Measurements from ENCODE around the gene FYB1.

Gene FYB1

GRCh38 chr5:39120052-39120420, 99.3 kb downstream of the FYB1 start:
- H4K91ac ChIP-seq (ENCODE audit: low read length), result no peak overlapping the region
- H3K14ac ChIP-seq (ENCODE audit: low read length in 2 of 2), result no peak overlapping the region
- H3K9me3 ChIP-seq (ENCODE audit: control insufficient read depth, low read length), result no peaks in the 10 kb centered on the region
- H3K4ac ChIP-seq (ENCODE audit: low read depth in 1 of 2, low read length in 2 of 2), result no peak overlapping the region
- no peak overlapping the region for H3K4me2 ChIP-seq (ENCODE audit: low read length, poor library complexity, severe bottlenecking)
- H2AK5ac ChIP-seq (ENCODE audit: low read length, severe bottlenecking), result no peak overlapping the region
- no peak overlapping the region for H2BK12ac ChIP-seq (ENCODE audit: low read length in 2 of 2)
- no CpG with 5 or more reads among the region's 1 CpG for WGBS
- no peak overlapping the region for H2BK5ac ChIP-seq (ENCODE audit: low read depth, low read length, poor library complexity, severe bottlenecking)
- H4K8ac ChIP-seq (ENCODE audit: low read length), result no peak overlapping the region
- no peaks in the 10 kb centered on the region for H3K36me3 ChIP-seq (ENCODE audit: control insufficient read depth in 1 of 2, insufficient read depth in 2 of 2, low read depth in 1 of 2, low read length in 2 of 2)
- no peak overlapping the region for H3K27ac ChIP-seq (ENCODE audit: low read length, poor library complexity, severe bottlenecking)
- H3K4me1 ChIP-seq (ENCODE audit: control insufficient read depth, insufficient read depth, low read depth, low read length), result no peaks in the 10 kb centered on the region
- H2AFZ ChIP-seq (ENCODE audit: low read depth, low read length), result no peak overlapping the region
- H3K79me1 ChIP-seq (replicated peaks; ENCODE audit: low read length, poor library complexity, severe bottlenecking), result no peaks in the 10 kb centered on the region
- DNase-seq, result no peak
- H3K27me3 ChIP-seq (ENCODE audit: control insufficient read depth in 1 of 2, insufficient read depth in 1 of 2, low read length in 2 of 2), result no peaks in the 10 kb centered on the region
- H3K4me3 ChIP-seq (ENCODE audit: insufficient read depth in 1 of 2, low read depth in 1 of 2, low read length in 2 of 2), result no peak overlapping the region
- H3K18ac ChIP-seq (ENCODE audit: low read depth in 1 of 2, low read length in 2 of 2), result no peak overlapping the region
- H2BK120ac ChIP-seq (ENCODE audit: low read depth, low read length), result no peak overlapping the region
- no peak overlapping the region for H2BK15ac ChIP-seq (ENCODE audit: low read depth, poor library complexity, severe bottlenecking)
- H3K23ac ChIP-seq (ENCODE audit: low read length in 2 of 2), result no peak overlapping the region
- no peak overlapping the region for H3K9ac ChIP-seq (ENCODE audit: low read length)

GRCh38 chr5:39119404-39120051, 99.8 kb downstream of the FYB1 start:
- Histone ChIP-seq H2AFZ (ENCODE audit: low read depth, low read length) (no peak overlapping the region), H4K91ac (ENCODE audit: low read length) (no peak overlapping the region), H3K18ac (ENCODE audit: low read depth in 1 of 2, low read length in 2 of 2) (no peak overlapping the region), H3K79me1 (replicated peaks; ENCODE audit: low read length, poor library complexity, severe bottlenecking) (no peaks in the 10 kb centered on the region), H3K9me3 (ENCODE audit: control insufficient read depth, low read length) (no peaks in the 10 kb centered on the region), H2BK12ac (ENCODE audit: low read length in 2 of 2) (no peak overlapping the region), H3K4me2 (ENCODE audit: low read length, poor library complexity, severe bottlenecking) (no peak overlapping the region), H2BK15ac (ENCODE audit: low read depth, poor library complexity, severe bottlenecking) (no peak overlapping the region), H4K8ac (ENCODE audit: low read length) (no peak overlapping the region), H3K27ac (ENCODE audit: low read length, poor library complexity, severe bottlenecking) (no peak overlapping the region), H3K23ac (ENCODE audit: low read length in 2 of 2) (no peak overlapping the region), H2BK120ac (ENCODE audit: low read depth, low read length) (no peak overlapping the region), H3K14ac (ENCODE audit: low read length in 2 of 2) (no peak overlapping the region), H3K9ac (ENCODE audit: low read length) (no peak overlapping the region), H3K4ac (ENCODE audit: low read depth in 1 of 2, low read length in 2 of 2) (no peak overlapping the region), H3K36me3 (ENCODE audit: control insufficient read depth in 1 of 2, insufficient read depth in 2 of 2, low read depth in 1 of 2, low read length in 2 of 2) (no peaks in the 10 kb centered on the region), H2AK5ac (ENCODE audit: low read length, severe bottlenecking) (no peak overlapping the region), H3K4me1 (ENCODE audit: control insufficient read depth, insufficient read depth, low read depth, low read length) (no peaks in the 10 kb centered on the region), H3K27me3 (ENCODE audit: control insufficient read depth in 1 of 2, insufficient read depth in 1 of 2, low read length in 2 of 2) (no peaks in the 10 kb centered on the region), H3K4me3 (ENCODE audit: insufficient read depth in 1 of 2, low read depth in 1 of 2, low read length in 2 of 2) (no peak overlapping the region), H2BK5ac (ENCODE audit: low read depth, low read length, poor library complexity, severe bottlenecking) (no peak overlapping the region)
- WGBS, result no CpG with 5 or more reads among the region's 3 CpGs
- DNase-seq, result no peak

DNA sequence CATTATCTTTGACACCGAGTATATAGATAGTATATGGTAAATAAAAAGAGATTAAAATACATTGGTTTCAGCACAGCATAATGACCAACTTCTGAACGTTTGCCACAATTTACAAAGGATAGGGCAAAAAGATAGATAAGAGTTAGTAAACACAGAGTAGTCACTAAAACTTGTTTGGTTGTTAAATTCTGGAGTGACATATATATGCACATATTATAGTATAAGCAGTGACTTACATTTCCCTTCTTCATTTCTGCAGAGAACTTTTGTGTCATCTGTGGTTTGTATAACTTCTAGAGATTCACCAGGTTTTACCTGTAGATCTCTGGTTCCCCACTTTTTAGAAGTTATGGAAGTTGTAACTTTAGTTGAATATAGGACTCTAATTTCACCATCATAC, 100.7 kb downstream of the FYB1 start:
- Histone ChIP-seq H3K23ac (ENCODE audit: low read length in 2 of 2) (no peak overlapping the region), H2BK15ac (ENCODE audit: low read depth, poor library complexity, severe bottlenecking) (no peak overlapping the region), H3K18ac (ENCODE audit: low read depth in 1 of 2, low read length in 2 of 2) (no peak overlapping the region), H4K8ac (ENCODE audit: low read length) (no peak overlapping the region), H2BK120ac (ENCODE audit: low read depth, low read length) (no peak overlapping the region), H3K14ac (ENCODE audit: low read length in 2 of 2) (no peak overlapping the region), H3K4me1 (ENCODE audit: control insufficient read depth, insufficient read depth, low read depth, low read length) (no peaks in the 10 kb centered on the region), H3K9me3 (ENCODE audit: control insufficient read depth, low read length) (no peaks in the 10 kb centered on the region), H2BK5ac (ENCODE audit: low read depth, low read length, poor library complexity, severe bottlenecking) (no peak overlapping the region), H4K91ac (ENCODE audit: low read length) (no peak overlapping the region), H2AFZ (ENCODE audit: low read depth, low read length) (no peak overlapping the region), H3K4ac (ENCODE audit: low read depth in 1 of 2, low read length in 2 of 2) (no peak overlapping the region), H3K27ac (ENCODE audit: low read length, poor library complexity, severe bottlenecking) (no peak overlapping the region), H3K4me3 (ENCODE audit: insufficient read depth in 1 of 2, low read depth in 1 of 2, low read length in 2 of 2) (no peak overlapping the region), H2BK12ac (ENCODE audit: low read length in 2 of 2) (no peak overlapping the region), H3K9ac (ENCODE audit: low read length) (no peak overlapping the region), H3K27me3 (ENCODE audit: control insufficient read depth in 1 of 2, insufficient read depth in 1 of 2, low read length in 2 of 2) (no peaks in the 10 kb centered on the region), H3K36me3 (ENCODE audit: control insufficient read depth in 1 of 2, insufficient read depth in 2 of 2, low read depth in 1 of 2, low read length in 2 of 2) (no peaks in the 10 kb centered on the region), H3K79me1 (replicated peaks; ENCODE audit: low read length, poor library complexity, severe bottlenecking) (no peaks in the 10 kb centered on the region), H2AK5ac (ENCODE audit: low read length, severe bottlenecking) (no peak overlapping the region), H3K4me2 (ENCODE audit: low read length, poor library complexity, severe bottlenecking) (no peak overlapping the region)
- no peak for DNase-seq
- 100% methylated on average over 1 of the region's 2 CpGs for whole genome bisulfite sequencing

DNA sequence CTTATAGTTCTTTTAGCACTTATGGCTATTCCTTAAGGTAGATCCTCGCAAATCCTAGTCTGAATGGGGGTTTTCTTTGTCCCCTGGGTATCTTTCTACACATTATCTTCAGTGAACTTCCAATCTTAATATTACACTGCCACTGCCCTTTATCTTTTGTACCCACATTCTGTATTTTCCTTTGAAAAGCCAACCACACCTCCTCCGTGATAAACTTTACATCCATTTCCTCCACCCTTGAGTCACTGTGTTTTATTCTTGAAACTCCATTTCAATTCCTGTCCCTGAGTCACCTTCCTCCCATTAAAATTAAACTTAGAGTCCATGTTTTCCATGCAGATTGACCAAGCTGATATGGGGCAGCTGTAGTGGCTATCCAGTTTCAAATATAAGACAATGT, 102.0 kb downstream of the FYB1 start:
- no peaks in the 10 kb centered on the region for H3K9me3 ChIP-seq (ENCODE audit: control insufficient read depth, low read length)
- no peaks in the 10 kb centered on the region for H3K36me3 ChIP-seq (ENCODE audit: control insufficient read depth in 1 of 2, insufficient read depth in 2 of 2, low read depth in 1 of 2, low read length in 2 of 2)
- WGBS, result 61% methylated on average over 2 of the region's 2 CpGs
- H3K79me1 ChIP-seq (replicated peaks; ENCODE audit: low read length, poor library complexity, severe bottlenecking), result no peaks in the 10 kb centered on the region
- H3K18ac ChIP-seq (ENCODE audit: low read depth in 1 of 2, low read length in 2 of 2), result no peak overlapping the region
- H3K27ac ChIP-seq (ENCODE audit: low read length, poor library complexity, severe bottlenecking), result no peak overlapping the region
- no peak overlapping the region for H4K91ac ChIP-seq (ENCODE audit: low read length)
- H3K4me2 ChIP-seq (ENCODE audit: low read length, poor library complexity, severe bottlenecking), result no peak overlapping the region
- no peak overlapping the region for H2BK12ac ChIP-seq (ENCODE audit: low read length in 2 of 2)
- H4K8ac ChIP-seq (ENCODE audit: low read length), result no peak overlapping the region
- H2AK5ac ChIP-seq (ENCODE audit: low read length, severe bottlenecking), result no peak overlapping the region
- no peak overlapping the region for H3K4ac ChIP-seq (ENCODE audit: low read depth in 1 of 2, low read length in 2 of 2)
- H3K9ac ChIP-seq (ENCODE audit: low read length), result no peak overlapping the region
- H3K4me1 ChIP-seq (ENCODE audit: control insufficient read depth, insufficient read depth, low read depth, low read length), result no peaks in the 10 kb centered on the region
- H2BK120ac ChIP-seq (ENCODE audit: low read depth, low read length), result no peak overlapping the region
- H3K14ac ChIP-seq (ENCODE audit: low read length in 2 of 2), result no peak overlapping the region
- no peak for DNase-seq
- H2BK15ac ChIP-seq (ENCODE audit: low read depth, poor library complexity, severe bottlenecking), result no peak overlapping the region
- H3K4me3 ChIP-seq (ENCODE audit: insufficient read depth in 1 of 2, low read depth in 1 of 2, low read length in 2 of 2), result no peak overlapping the region
- H3K23ac ChIP-seq (ENCODE audit: low read length in 2 of 2), result no peak overlapping the region
- no peak overlapping the region for H2BK5ac ChIP-seq (ENCODE audit: low read depth, low read length, poor library complexity, severe bottlenecking)
- no peak overlapping the region for H2AFZ ChIP-seq (ENCODE audit: low read depth, low read length)
- H3K27me3 ChIP-seq (ENCODE audit: control insufficient read depth in 1 of 2, insufficient read depth in 1 of 2, low read length in 2 of 2), result no peaks in the 10 kb centered on the region
